BJ (cell line): ENCODE measurements around the gene CEPT1. TPM values are rescaled to one million over a fixed set of nuclear protein-coding genes. Genes with fewer than 3 reads are reported as not detected.

Experiments used
- CTCF ChIA-PET: fragments of 350-600 bp; formaldehyde crosslinking; extraction: SDS; loops from one replicate; lab custom pipeline; 2021; ENCODE audit warnings: antibody characterized with exemption, inconsistent platforms; lab: Yijun Ruan, JAX
- POLR2A ChIA-PET: fragments of 300-600 bp; sonication (Branson Sonifier 250); formaldehyde crosslinking; extraction: SDS; loops from one replicate; lab custom pipeline; 2021; ENCODE audit warnings: antibody characterized with exemption; lab: Charles Lee
- DNase-seq: peaks from one replicate; pipeline ENCODE4 v3.0.0-alpha.2; 2011; ENCODE audit warnings: low read depth
- H3K27me3 ChIP-seq: 2 replicates; pipeline ENCODE4 v1.6.0; 2011; ENCODE audit warnings: low read length; ENCODE audit not compliant: control insufficient read depth, insufficient read depth
- H3K36me3 ChIP-seq: 2 replicates; pipeline ENCODE4 v1.5.1; 2011; ENCODE audit warnings: low read length; ENCODE audit not compliant: control insufficient read depth, insufficient read depth
- H3K4me3 ChIP-seq: 2 replicates; pipeline ENCODE4 v1.5.1; 2011; ENCODE audit warnings: low read depth, mild to moderate bottlenecking, control low read depth, low read length
- CTCF ChIP-seq: IDR thresholded peaks from 2 replicates; pipeline ENCODE4 v1.5.1; 2011; ENCODE audit warnings: low read depth, mild to moderate bottlenecking, control low read depth, inconsistent platforms, low read length, moderate library complexity; ENCODE audit not compliant: insufficient read depth
- polyA plus RNA-seq: library from polyadenylated mRNA; depleted of rRNA; stranded (reverse); fragments of >200 nt; gene quantifications from 2 replicates; pipeline ENCODE4 v1.2.3, GENCODE V29; 2011

Gene CEPT1
- polyA plus RNA-seq, 1 experiment, result 15.5 TPM

- CTCF ChIA-PET, result no interaction called here
- no peaks in the 10 kb centered on the region for H3K27me3 ChIP-seq
- no peak overlapping the region for H3K4me3 ChIP-seq
- DNase-seq, result no peak
- no peak for TF ChIP-seq CTCF
- POLR2A ChIA-PET, result no interaction called here
- no peaks in the 10 kb centered on the region for H3K36me3 ChIP-seq
Measured at GRCh38 chr1:111104981-111105380, 35.0 kb upstream of the CEPT1 start.

GRCh38 chr1:111110197-111110899, 29.7 kb upstream of the CEPT1 start:
- TF ChIP-seq CTCF, result no peak
- Histone ChIP-seq H3K36me3 (no peaks in the 10 kb centered on the region), H3K27me3 (no peaks in the 10 kb centered on the region), H3K4me3 (no peak overlapping the region)
- DNase-seq, result no peak
- ChIA-PET POLR2A (no interaction called here), CTCF (interaction anchor here (0.8 kb wide), 1 partner anchor 10 kb away, joined by 3 read pairs; no protein-coding TSS in a partner anchor)

GRCh38 chr1:111116496-111116895, 23.5 kb upstream of the CEPT1 start:
- TF ChIP-seq CTCF, result no peak
- no peak overlapping the region for H3K4me3 ChIP-seq
- no peaks in the 10 kb centered on the region; the same call in 1 of the 2 replicates for H3K36me3 ChIP-seq
- no peak for DNase-seq
- POLR2A ChIA-PET, result no interaction called here
- CTCF ChIA-PET, result no interaction called here
- H3K27me3 ChIP-seq, result no peaks in the 10 kb centered on the region

GRCh38 chr1:111126354-111126753, 13.7 kb upstream of the CEPT1 start:
- ChIA-PET CTCF (interaction anchor here (0.6 kb wide), 1 partner anchor 17 kb away, joined by 4 read pairs; no protein-coding TSS in a partner anchor), POLR2A (no interaction called here)
- Histone ChIP-seq H3K36me3 (peaks cover 3% of the 10 kb centered on the region; the same call in 1 of the 2 replicates), H3K27me3 (no peaks in the 10 kb centered on the region), H3K4me3 (no peak overlapping the region)
- DNase-seq, result no peak
- TF ChIP-seq CTCF, result no peak

GRCh38 chr1:111127923-111128643, 11.9 kb upstream of the CEPT1 start:
- POLR2A ChIA-PET, result no interaction called here
- Histone ChIP-seq H3K4me3 (no peak overlapping the region), H3K36me3 (peaks cover 3% of the 10 kb centered on the region; the same call in 1 of the 2 replicates), H3K27me3 (no peaks in the 10 kb centered on the region)
- CTCF ChIA-PET, result no interaction called here
- no peak for TF ChIP-seq CTCF
- DNase-seq, result no peak
